Hepatocyte (in vitro differentiated cells): ENCODE data around the gene PLGRKT.

Experiments
- CTCF ChIP-seq: fragments of 200-600 bp; sonication (generic); IDR thresholded peaks from 2 replicates; pipeline ENCODE4 v1.5.1; 2016; ENCODE audit warnings: antibody characterized with exemption, mild to moderate bottlenecking; ENCODE audit not compliant: poor library complexity
- EZH2 ChIP-seq: fragments of 200-600 bp; sonication (generic); IDR thresholded peaks from 2 replicates; pipeline ENCODE4 v1.6.1; 2016; ENCODE audit warnings: antibody characterized with exemption, mild to moderate bottlenecking, borderline replicate concordance
- EZH2phosphoT487 ChIP-seq: fragments of 200-600 bp; sonication (generic); IDR thresholded peaks from one replicate; pipeline ENCODE4 v1.6.1; 2018; ENCODE audit warnings: antibody characterized with exemption, mild to moderate bottlenecking, low read depth, moderate library complexity; ENCODE audit not compliant: unreplicated experiment, severe bottlenecking

GRCh38 chr9:5448016-5448415 lies 10.3 kb upstream of the PLGRKT start:
- TF ChIP-seq CTCF: no peak
- TF ChIP-seq EZH2: no peak
- no peak for TF ChIP-seq EZH2phosphoT487
